Astrocyte of the cerebellum (primary cell): Measurements from ENCODE around the gene CDH5.

Experiments
- DNase-seq: peaks from one replicate; pipeline ENCODE4 v3.0.0-alpha.2; 2011; ENCODE audit warnings: low read depth
- H3K4me3 ChIP-seq: 2 replicates; pipeline ENCODE4 v1.5.1; 2011; ENCODE audit warnings: mild to moderate bottlenecking, low read depth, low read length, moderate library complexity
- CTCF ChIP-seq: IDR thresholded peaks from 2 replicates; pipeline ENCODE4 v1.5.1; 2012; ENCODE audit warnings: low read length, low read depth, moderate library complexity, mild to moderate bottlenecking; ENCODE audit errors: missing control alignments
- in situ Hi-C: cut with HindIII; loops from 2 replicates; pipeline ENCODE4 v1.10.0; 2017; ENCODE audit warnings: low sequenced_read_pairs

The CDH5 gene, protein sequence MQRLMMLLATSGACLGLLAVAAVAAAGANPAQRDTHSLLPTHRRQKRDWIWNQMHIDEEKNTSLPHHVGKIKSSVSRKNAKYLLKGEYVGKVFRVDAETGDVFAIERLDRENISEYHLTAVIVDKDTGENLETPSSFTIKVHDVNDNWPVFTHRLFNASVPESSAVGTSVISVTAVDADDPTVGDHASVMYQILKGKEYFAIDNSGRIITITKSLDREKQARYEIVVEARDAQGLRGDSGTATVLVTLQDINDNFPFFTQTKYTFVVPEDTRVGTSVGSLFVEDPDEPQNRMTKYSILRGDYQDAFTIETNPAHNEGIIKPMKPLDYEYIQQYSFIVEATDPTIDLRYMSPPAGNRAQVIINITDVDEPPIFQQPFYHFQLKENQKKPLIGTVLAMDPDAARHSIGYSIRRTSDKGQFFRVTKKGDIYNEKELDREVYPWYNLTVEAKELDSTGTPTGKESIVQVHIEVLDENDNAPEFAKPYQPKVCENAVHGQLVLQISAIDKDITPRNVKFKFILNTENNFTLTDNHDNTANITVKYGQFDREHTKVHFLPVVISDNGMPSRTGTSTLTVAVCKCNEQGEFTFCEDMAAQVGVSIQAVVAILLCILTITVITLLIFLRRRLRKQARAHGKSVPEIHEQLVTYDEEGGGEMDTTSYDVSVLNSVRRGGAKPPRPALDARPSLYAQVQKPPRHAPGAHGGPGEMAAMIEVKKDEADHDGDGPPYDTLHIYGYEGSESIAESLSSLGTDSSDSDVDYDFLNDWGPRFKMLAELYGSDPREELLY

DNA sequence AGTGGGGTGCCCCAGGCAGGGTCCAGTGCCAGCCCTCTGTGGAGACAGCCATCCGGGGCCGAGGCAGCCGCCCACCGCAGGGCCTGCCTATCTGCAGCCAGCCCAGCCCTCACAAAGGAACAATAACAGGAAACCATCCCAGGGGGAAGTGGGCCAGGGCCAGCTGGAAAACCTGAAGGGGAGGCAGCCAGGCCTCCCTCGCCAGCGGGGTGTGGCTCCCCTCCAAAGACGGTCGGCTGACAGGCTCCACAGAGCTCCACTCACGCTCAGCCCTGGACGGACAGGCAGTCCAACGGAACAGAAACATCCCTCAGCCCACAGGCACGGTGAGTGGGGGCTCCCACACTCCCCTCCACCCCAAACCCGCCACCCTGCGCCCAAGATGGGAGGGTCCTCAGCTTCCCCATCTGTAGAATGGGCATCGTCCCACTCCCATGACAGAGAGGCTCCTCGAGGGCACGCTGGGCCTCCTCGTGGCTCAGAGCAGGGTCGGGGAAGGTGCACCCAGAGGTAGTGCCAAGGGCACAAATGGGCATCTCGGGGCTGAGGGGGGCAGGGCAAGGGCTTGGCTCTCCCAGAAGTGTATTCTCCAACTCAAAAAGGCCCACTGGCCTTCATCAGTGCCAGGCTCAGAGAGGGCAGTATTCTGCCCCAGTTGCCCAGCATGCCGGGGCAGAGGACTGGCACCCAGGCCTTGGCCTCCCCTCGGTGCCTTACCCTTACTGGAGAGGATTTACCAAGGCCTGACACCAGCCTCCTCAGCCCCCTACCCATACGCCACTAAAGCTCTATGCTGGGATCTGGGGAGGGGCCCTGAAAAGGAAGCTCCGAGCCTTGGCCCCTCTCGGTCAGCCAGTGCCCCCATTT is at the start of gene CDH5:
Gene CDH5, plus strand, starts transcription at position 259 of the 867 bp plus-strand sequence. CDS start 12,647 bp downstream, outside the sequence.
- peak within 1 kb of the TSS; percentile 21 for H3K4me3 ChIP-seq
- in situ Hi-C loops: no loop called here
- peak; percentile 73 for DNase-seq
- TF ChIP-seq CTCF: no peak

- no peak overlapping the region for H3K4me3 ChIP-seq
- no peak for TF ChIP-seq CTCF
- in situ Hi-C loops: no loop called here
- no peak for DNase-seq
Observed at GRCh38 chr16:66318505-66318904, 48.0 kb upstream of the CDH5 start.

DNA sequence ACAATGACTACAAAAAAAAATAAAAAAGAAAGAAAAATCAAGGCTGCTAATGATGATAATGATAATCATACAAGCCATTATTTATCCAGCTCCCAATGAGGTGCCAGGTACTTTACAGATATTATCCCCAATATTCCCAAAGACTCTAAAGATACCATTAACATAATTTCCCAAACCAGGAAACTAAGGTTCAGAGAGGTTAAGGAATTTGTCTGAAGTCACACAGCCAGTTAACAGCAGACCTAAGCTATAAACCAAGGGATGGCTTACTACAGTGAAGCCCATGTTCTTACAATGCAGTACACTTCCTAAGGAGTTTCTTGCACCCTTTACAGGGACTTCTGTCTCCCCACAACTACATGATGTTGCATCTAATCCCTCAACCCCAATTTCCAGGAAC is 45.7 kb upstream of the CDH5 start:
- no peak for DNase-seq
- TF ChIP-seq CTCF: no peak
- in situ Hi-C loops: no loop called here
- H3K4me3 ChIP-seq: no peak overlapping the region

GRCh38 chr16:66322174-66322573 is 44.3 kb upstream of the CDH5 start:
- H3K4me3 ChIP-seq: no peak overlapping the region
- in situ Hi-C loops: no loop called here
- no peak for TF ChIP-seq CTCF
- DNase-seq: no peak

GRCh38 chr16:66324815-66325515 is 41.5 kb upstream of the CDH5 start:
- in situ Hi-C loops: no loop called here
- no peak overlapping the region for H3K4me3 ChIP-seq
- DNase-seq: no peak
- TF ChIP-seq CTCF: peak; percentile 34
